Activated CD4-positive, alpha-beta T cell treated with anti-CD3 and anti-CD28 coated beads for 36 hours (primary cell): ENCODE results near the gene GLB1L3. TPM values are rescaled to one million over a fixed set of nuclear protein-coding genes. Genes with fewer than 3 reads are reported as not detected.
A peak's percentile ranks its signal among the peaks of the same experiment; 100 is the strongest.

Experiments used
- ATAC-seq: fragments of 200-7000 bp; cut with Tn5 transposase; one replicate; pipeline ENCODE4 v1.10.0; 2021; ENCODE audit warnings: mild to moderate bottlenecking, moderate library complexity
- CTCF ChIA-PET: fragments of 350-600 bp; sonication (Branson Sonifier 250); formaldehyde crosslinking; loops from one replicate; lab custom pipeline; 2021; ENCODE audit warnings: antibody characterized with exemption; lab: Charles Lee
- POLR2A ChIA-PET: fragments of 350-600 bp; sonication (Branson Sonifier 250); formaldehyde crosslinking; loops from one replicate; lab custom pipeline; 2021; ENCODE audit warnings: antibody characterized with exemption, inconsistent platforms; lab: Charles Lee
- DNase-seq: peaks from one replicate; pipeline ENCODE4 v3.0.0-alpha.2; 2020
- H3K27ac Mint-ChIP-seq: one replicate; pipeline ENCODE4 v1.8.0; 2021; ENCODE audit warnings: mixed read lengths
- H3K27me3 Mint-ChIP-seq: one replicate; pipeline ENCODE4 v1.8.0; 2021; ENCODE audit warnings: mixed read lengths
- H3K36me3 Mint-ChIP-seq: one replicate; pipeline ENCODE4 v1.8.0; 2021; ENCODE audit warnings: low read depth, mixed read lengths
- H3K4me1 Mint-ChIP-seq: one replicate; pipeline ENCODE4 v1.8.0; 2021; ENCODE audit warnings: mixed read lengths
- H3K4me3 Mint-ChIP-seq: one replicate; pipeline ENCODE4 v1.8.0; 2021; ENCODE audit warnings: mild to moderate bottlenecking, moderate library complexity, mixed read lengths
- H3K9me3 Mint-ChIP-seq: one replicate; pipeline ENCODE4 v1.8.0; 2021; ENCODE audit warnings: low read depth, mixed read lengths
- intact Hi-C, 2 experiments: fragments of 100-400 bp; cut with DNase I in 1 of 2; cut with micrococcal nuclease in 1 of 2; formaldehyde crosslinking; loops; one replicate each; pipeline versions ENCODE4 v1.14.2 to v1.15.1; 2022 to 2024; cut with DNase I, micrococcal nuclease
- total RNA-seq, 2 experiments: library from RNA; stranded (reverse); gene quantifications; one replicate each; pipeline ENCODE4 v1.2.3, GENCODE V29; 2021

GLB1L3 gene
- total RNA-seq, 2 experiments from 2014 or later, result 11.7 to 12.2 TPM

DNA sequence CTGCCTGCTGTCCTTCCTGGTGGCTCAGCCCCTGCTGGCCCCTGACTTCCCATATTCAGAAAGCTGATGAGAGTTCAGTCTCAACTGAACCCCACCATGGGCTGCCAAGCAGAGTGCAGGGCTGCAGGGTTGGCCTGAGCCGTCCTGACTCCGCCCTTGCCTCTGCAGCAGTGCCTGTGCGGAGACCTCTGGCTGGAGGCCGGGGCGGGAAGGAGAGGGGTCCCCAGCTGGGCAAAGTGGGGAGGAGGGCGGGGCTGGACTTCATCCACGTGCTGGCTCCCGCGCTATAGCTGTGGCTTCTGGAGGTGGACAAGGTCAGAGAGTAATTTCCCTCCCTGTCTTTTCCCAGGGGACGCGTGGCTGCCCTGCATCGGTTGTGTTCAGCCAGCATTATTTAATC lies 13.6 kb downstream of the GLB1L3 start:
- POLR2A ChIA-PET, result interaction anchor here (0.6 kb wide), 1 partner anchor 468 kb away, joined by 3 read pairs; no protein-coding TSS in a partner anchor
- Mint-ChIP-seq H3K4me3 (no peak overlapping the region), H3K27ac (no peak overlapping the region), H3K4me1 (no peaks in the 10 kb centered on the region), H3K36me3 (no peaks in the 10 kb centered on the region), H3K9me3 (no peaks in the 10 kb centered on the region), H3K27me3 (no peaks in the 10 kb centered on the region)
- CTCF ChIA-PET, result no interaction called here
- intact Hi-C loops, result no loop called here
- no peak for DNase-seq
- no peak for ATAC-seq

GRCh38 chr11:134290646-134291045 lies 14.5 kb downstream of the GLB1L3 start:
- CTCF ChIA-PET, result no interaction called here

DNA sequence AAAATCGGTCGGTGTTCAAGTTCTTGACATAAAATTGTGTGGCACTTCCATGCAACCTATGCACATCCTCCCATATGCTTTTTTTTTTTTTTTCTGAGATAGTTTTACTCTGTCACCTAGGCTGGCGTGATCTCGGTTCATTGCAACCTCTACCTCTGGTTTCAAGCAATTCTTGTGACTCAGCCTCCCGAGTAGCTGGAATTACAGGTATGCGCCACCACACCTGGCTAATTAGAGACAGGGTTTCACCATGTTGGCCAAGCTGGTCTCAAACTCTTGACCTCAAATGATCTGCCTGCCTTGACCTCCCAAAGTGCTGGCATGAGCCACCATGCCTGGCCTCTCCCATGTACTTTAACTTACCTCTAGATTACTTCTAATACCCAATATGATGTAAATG lies 15.0 kb downstream of the GLB1L3 start:
- ATAC-seq, result no peak
- no peak overlapping the region for H3K4me3 Mint-ChIP-seq
- intact Hi-C loops, result no loop called here
- peaks cover 2% of the 10 kb centered on the region for H3K36me3 Mint-ChIP-seq
- H3K9me3 Mint-ChIP-seq, result no peaks in the 10 kb centered on the region
- no peak overlapping the region for H3K27ac Mint-ChIP-seq
- CTCF ChIA-PET, result no interaction called here
- no peaks in the 10 kb centered on the region for H3K27me3 Mint-ChIP-seq
- POLR2A ChIA-PET, result no interaction called here
- no peaks in the 10 kb centered on the region for H3K4me1 Mint-ChIP-seq
- DNase-seq, result no peak

More at GRCh38 chr11:134290646-134291045, 14.5 kb downstream of the GLB1L3 start:
- no peaks in the 10 kb centered on the region for H3K27me3 Mint-ChIP-seq
- POLR2A ChIA-PET, result no interaction called here
- peaks cover 2% of the 10 kb centered on the region for H3K36me3 Mint-ChIP-seq
- intact Hi-C loops, result no loop called here
- ATAC-seq, result no peak
- H3K9me3 Mint-ChIP-seq, result no peaks in the 10 kb centered on the region
- no peak overlapping the region for H3K4me3 Mint-ChIP-seq
- no peak overlapping the region for H3K27ac Mint-ChIP-seq
- no peak for DNase-seq
- H3K4me1 Mint-ChIP-seq, result no peaks in the 10 kb centered on the region

DNA sequence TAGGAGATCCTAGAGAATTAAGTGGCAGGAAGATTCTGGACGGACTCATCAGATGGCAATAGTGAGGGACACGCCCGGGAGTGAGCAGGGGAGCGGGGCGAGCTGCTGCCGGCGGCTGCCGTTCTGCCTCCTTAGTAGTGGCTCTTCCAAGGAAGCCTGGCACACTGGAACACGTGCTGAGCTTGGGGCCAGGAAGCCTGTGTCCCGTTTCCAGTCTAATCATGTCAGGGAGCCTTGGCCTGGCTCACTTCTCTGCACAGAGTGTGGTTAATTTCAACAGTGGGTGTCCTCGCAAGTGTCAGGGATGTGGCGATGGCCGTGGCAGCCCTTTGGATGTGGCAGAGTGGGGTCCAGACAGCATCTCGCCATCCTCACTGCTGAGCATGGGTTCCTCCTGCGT lies 16.5 kb downstream of the GLB1L3 start:
- Mint-ChIP-seq H3K4me1 (no peaks in the 10 kb centered on the region), H3K27me3 (no peaks in the 10 kb centered on the region), H3K4me3 (no peak overlapping the region), H3K27ac (no peak overlapping the region), H3K9me3 (no peaks in the 10 kb centered on the region), H3K36me3 (peaks cover 2% of the 10 kb centered on the region)
- DNase-seq (no peak), ATAC-seq (no peak)
- POLR2A ChIA-PET, result no interaction called here
- CTCF ChIA-PET, result no interaction called here
- intact Hi-C loops, result no loop called here

- POLR2A ChIA-PET, result no interaction called here
- no peaks in the 10 kb centered on the region for H3K9me3 Mint-ChIP-seq
- H3K4me1 Mint-ChIP-seq, result no peaks in the 10 kb centered on the region
- intact Hi-C loops, result no loop called here
- H3K27me3 Mint-ChIP-seq, result no peaks in the 10 kb centered on the region
- H3K4me3 Mint-ChIP-seq, result no peak overlapping the region
- no peak for DNase-seq
- peaks cover 3% of the 10 kb centered on the region for H3K36me3 Mint-ChIP-seq
- no peak for ATAC-seq
- H3K27ac Mint-ChIP-seq, result no peak overlapping the region
- CTCF ChIA-PET, result no interaction called here
These were observed 17.2 kb downstream of the GLB1L3 start for GRCh38 chr11:134293119-134294113.

- no peaks in the 10 kb centered on the region for H3K4me1 Mint-ChIP-seq
- H3K27me3 Mint-ChIP-seq, result no peaks in the 10 kb centered on the region
- intact Hi-C loops, result no loop called here
- ChIA-PET CTCF (no interaction called here), POLR2A (no interaction called here)
- H3K36me3 Mint-ChIP-seq, result peaks cover 6% of the 10 kb centered on the region
- no peak overlapping the region for H3K4me3 Mint-ChIP-seq
- ATAC-seq, result peak; percentile 63
- DNase-seq, result no peak
- no peaks in the 10 kb centered on the region for H3K9me3 Mint-ChIP-seq
- no peak overlapping the region for H3K27ac Mint-ChIP-seq
These were observed 18.5 kb downstream of the GLB1L3 start for GRCh38 chr11:134294664-134295063.

DNA sequence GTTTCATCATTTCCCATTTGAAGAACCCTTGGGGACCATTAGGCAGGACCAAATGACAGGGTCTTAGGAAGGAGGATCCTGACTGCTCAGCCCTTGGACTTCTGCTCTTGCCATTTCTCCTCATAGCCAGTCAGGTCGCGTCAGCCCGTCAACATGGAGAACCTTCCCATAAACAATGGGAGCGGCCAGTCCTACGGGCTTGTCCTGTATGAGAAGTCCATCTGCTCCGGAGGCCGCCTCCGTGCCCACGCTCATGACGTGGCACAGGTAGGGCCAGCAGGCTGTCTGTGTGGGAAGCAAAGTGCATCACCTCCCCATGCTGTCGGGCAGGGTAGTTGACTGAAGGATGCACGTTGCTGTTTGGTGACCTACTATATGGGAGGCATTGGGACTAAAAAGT lies 36.0 kb downstream of the GLB1L3 start:
- DNase-seq (no peak), ATAC-seq (no peak)
- peaks cover 2% of the 10 kb centered on the region for H3K27me3 Mint-ChIP-seq
- peaks cover 6% of the 10 kb centered on the region for H3K9me3 Mint-ChIP-seq
- no peak overlapping the region for H3K4me3 Mint-ChIP-seq
- H3K4me1 Mint-ChIP-seq, result no peaks in the 10 kb centered on the region
- H3K27ac Mint-ChIP-seq, result no peak overlapping the region
- peaks cover 8% of the 10 kb centered on the region for H3K36me3 Mint-ChIP-seq
- ChIA-PET POLR2A (no interaction called here), CTCF (interaction anchor here (0.7 to 0.8 kb wide), 2 partner anchors 29 to 542 kb away, joined by 3 to 4 read pairs; no protein-coding TSS in a partner anchor)
- intact Hi-C loops, result no loop called here

GRCh38 chr11:134312807-134313206 lies 36.6 kb downstream of the GLB1L3 start:
- H3K9me3 Mint-ChIP-seq, result peaks cover 11% of the 10 kb centered on the region
- POLR2A ChIA-PET, result interaction anchor here (0.7 kb wide), 1 partner anchor 142 kb away, joined by 3 read pairs; no protein-coding TSS in a partner anchor
- H3K36me3 Mint-ChIP-seq, result peaks cover 8% of the 10 kb centered on the region
- DNase-seq (no peak), ATAC-seq (no peak)
- no peak overlapping the region for H3K4me3 Mint-ChIP-seq
- H3K27ac Mint-ChIP-seq, result no peak overlapping the region
- intact Hi-C loops, result no loop called here
- H3K4me1 Mint-ChIP-seq, result no peaks in the 10 kb centered on the region
- H3K27me3 Mint-ChIP-seq, result peaks cover 2% of the 10 kb centered on the region
- CTCF ChIA-PET, result interaction anchor here (0.7 kb wide), 1 partner anchor 28 kb away, joined by 4 read pairs; no protein-coding TSS in a partner anchor

GRCh38 chr11:134313379-134313778 lies 37.2 kb downstream of the GLB1L3 start:
- Mint-ChIP-seq H3K36me3 (peaks cover 13% of the 10 kb centered on the region), H3K27me3 (peaks cover 2% of the 10 kb centered on the region), H3K4me1 (no peaks in the 10 kb centered on the region), H3K4me3 (no peak overlapping the region), H3K27ac (no peak overlapping the region), H3K9me3 (peaks cover 13% of the 10 kb centered on the region)
- intact Hi-C loops, result no loop called here
- no peak for ATAC-seq
- ChIA-PET CTCF (no interaction called here), POLR2A (interaction anchor here (0.7 kb wide), 1 partner anchor 142 kb away, joined by 3 read pairs; no protein-coding TSS in a partner anchor)
- DNase-seq, result no peak

DNA sequence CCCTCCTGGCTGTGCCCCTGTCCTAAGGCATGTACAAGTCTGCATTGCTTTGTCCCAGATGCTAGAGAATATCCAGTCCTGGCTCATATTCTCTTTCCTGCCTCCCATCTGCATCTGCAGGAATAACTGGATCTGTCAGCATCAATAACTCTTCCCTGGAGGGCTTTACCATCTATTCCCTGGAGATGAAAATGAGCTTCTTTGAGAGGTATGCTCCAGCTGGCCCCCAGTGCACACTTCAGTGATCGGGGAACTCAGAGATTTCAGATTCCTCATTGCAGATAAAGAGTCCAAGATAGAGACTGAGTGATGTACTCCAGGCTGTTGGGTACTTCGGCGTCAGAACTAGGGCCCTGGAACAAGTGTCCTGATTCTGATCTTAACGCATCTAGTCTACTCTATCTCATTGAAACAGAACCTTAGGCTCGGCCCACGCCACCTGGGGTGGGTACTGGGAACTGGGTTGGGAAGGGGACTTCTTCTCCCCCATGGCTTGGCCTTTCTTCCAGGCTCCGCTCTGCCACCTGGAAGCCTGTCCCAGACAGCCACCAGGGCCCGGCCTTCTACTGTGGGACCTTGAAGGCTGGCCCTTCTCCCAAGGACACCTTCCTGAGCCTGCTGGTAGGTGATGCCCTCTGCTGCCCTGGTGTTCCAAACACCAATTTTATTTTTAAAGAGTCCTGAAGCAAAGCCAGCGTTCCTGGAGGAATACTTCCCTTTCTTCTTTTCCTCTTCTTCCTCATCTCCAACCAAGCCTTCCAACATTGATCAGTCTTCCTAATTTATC lies 37.8 kb downstream of the GLB1L3 start:
- peaks cover 2% of the 10 kb centered on the region for H3K27me3 Mint-ChIP-seq
- ChIA-PET POLR2A (interaction anchor here (0.5 kb wide), 1 partner anchor 10 kb away, joined by 3 read pairs; no protein-coding TSS in a partner anchor), CTCF (no interaction called here)
- DNase-seq (no peak), ATAC-seq (no peak)
- H3K9me3 Mint-ChIP-seq, result peaks cover 13% of the 10 kb centered on the region
- H3K36me3 Mint-ChIP-seq, result peaks cover 14% of the 10 kb centered on the region
- no peak overlapping the region for H3K4me3 Mint-ChIP-seq
- H3K27ac Mint-ChIP-seq, result no peak overlapping the region
- no peaks in the 10 kb centered on the region for H3K4me1 Mint-ChIP-seq
- intact Hi-C loops, result no loop called here

DNA sequence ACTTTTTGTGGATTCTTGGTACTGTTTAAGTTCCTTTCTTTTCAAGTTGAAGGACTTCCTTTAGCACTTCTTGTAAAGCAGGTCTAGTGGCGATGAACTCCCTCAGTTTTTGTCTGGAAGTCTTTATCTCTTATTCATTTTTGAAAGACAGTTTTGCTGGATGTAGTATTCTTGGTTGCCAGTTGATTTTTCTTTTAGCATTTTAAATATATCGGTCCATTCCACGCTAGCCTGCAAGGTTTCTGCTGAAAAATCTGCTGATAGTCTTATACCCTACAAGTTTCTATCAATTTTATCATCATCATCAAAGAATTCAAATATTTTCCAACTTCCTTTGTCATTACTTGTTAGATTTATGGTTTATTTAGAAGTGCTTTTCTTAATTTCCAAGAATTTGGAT lies 40.9 kb downstream of the GLB1L3 start:
- ATAC-seq (no peak), DNase-seq (no peak)
- Mint-ChIP-seq H3K9me3 (peaks cover 21% of the 10 kb centered on the region), H3K4me3 (no peak overlapping the region), H3K27me3 (peaks cover 8% of the 10 kb centered on the region), H3K4me1 (no peaks in the 10 kb centered on the region), H3K27ac (no peak overlapping the region), H3K36me3 (peaks cover 25% of the 10 kb centered on the region)
- intact Hi-C loops, result no loop called here
- POLR2A ChIA-PET, result no interaction called here
- CTCF ChIA-PET, result no interaction called here
